GM19328 (cell line): ENCODE measurements around the gene TCF3.

ENCODE experiments used
- ATAC-seq: cut with Tn5 transposase; IDR thresholded peaks from one replicate; pipeline ENCODE4 v1.9.1; 2021; ENCODE audit warnings: mild to moderate bottlenecking, moderate library complexity; ENCODE audit not compliant: unreplicated experiment

The TCF3 gene

DNA sequence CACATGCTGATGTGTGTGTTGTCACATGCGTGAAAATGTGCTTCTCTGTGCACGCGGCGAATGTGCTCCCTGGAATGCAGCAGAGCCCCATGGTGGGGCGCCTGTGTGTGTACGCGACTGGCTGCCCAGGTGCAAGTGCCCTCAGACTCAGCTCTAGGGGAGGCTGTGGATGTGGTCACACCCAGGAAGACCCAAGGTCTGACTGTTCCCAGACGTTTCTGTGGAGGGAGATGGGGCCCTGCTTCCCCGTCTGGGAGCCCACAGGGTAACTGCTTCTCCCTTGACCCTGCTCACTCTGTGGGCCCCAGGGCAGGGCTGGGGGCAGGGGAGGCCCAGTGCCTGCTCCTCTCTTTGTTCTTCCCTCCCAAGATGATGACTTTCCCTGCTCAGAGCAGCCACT is 39.3 kb downstream of the TCF3 start:
- ATAC-seq, result no peak

DNA sequence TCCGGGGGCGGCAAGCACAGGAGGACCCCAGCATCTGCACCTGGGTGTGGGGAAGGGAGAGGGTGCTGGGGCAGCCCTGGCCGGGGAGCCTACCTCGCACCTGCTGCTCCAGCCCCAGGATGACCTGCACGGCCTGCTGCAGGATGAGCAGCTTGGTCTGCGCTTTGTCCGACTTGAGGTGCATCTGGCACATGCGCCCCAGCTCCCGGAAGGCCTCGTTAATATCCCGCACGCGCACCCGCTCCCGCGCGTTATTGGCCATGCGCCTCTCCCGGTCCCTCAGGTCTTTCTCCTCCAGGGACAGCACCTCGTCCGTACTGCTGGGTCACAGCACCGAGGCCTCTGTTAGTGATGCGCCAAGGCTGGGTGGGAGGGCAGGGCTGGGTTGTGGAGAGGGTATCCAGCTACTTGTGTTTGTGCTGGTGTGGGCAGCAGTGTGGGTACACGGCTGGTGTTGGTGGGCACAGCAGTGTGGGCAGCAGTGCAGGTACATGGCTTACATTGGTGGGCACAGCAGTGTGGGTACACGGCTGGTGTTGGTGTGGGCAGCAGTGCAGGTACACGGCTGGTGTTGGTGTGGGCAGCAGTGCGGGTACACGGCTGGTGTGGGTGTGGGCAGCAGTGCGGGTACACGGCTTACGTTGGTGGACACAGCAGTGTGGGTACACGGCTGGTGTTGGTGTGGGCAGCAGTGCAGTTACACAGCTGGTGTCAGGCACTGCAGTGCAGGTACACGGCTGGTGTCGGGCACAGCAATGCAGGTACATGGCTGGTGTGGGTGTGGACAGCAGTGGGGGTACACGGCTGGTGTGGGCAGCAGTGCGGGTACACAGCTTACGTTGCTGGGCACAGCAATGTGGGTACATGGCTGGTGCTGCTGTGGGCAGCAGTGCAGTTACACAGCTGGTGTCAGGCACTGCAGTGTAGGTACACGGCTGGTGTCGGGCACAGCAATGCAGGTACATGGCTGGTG is 40.0 kb downstream of the TCF3 start:
- no peak for ATAC-seq

DNA sequence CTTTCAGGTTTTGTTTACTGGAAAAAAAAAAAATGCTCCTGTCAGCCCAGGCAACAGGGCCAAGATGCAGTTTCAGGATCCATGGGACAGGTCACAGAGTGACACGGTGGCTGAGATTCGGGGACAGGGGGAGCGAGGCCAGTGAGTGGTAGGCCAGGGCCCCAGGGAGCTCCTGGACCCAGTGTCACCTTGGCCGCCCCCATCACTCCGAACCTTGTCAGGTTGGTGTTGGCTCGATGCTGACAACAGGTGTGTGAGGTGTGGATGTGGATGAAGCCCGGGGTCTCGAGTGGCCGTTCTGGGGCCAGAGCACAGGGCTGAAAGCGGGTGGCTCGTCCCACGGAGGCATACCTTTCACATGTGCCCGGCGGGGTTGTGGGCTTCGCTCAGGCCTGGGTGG is 41.1 kb downstream of the TCF3 start:
- no peak for ATAC-seq

DNA sequence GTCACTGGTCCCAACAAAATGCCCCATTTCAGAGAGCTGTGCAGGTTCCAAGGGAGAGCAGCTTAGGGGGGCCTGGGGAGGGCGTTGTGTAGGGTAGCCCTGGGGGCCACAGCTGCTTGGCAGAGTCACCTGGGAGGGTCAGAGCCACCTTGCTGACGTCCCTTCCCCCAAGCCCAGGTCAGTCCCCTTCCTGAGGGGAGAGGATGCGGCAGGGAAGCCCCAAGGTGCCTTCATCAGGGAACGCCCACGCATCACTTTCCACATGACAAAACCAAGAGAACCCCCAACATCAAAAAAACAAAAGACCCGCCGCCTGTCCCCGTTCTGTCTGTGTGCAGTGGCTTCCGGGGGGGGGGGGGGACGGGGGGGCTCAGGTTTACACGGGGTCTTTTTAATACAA is 41.8 kb downstream of the TCF3 start:
- no peak for ATAC-seq

- no peak for ATAC-seq
These were observed 42.5 kb downstream of the TCF3 start for GRCh38 chr19:1609680-1610474.

DNA sequence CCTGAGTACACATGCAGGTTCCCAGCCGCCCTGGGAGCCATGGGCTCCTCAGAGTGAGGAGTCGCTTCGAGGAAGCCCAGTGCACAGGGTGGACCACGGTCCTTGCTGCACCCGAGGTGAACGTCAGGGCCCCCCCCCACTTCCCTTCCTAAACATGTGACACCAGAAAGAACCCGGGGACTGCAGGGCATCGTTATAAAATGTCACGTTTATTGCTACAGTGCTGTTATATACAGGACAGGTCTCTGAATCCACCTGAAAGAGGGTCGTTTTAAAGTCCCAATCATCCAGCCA is 43.4 kb downstream of the TCF3 start:
- no peak for ATAC-seq

GRCh38 chr19:1608359-1609102 is 43.9 kb downstream of the TCF3 start:
- ATAC-seq, result no peak

DNA sequence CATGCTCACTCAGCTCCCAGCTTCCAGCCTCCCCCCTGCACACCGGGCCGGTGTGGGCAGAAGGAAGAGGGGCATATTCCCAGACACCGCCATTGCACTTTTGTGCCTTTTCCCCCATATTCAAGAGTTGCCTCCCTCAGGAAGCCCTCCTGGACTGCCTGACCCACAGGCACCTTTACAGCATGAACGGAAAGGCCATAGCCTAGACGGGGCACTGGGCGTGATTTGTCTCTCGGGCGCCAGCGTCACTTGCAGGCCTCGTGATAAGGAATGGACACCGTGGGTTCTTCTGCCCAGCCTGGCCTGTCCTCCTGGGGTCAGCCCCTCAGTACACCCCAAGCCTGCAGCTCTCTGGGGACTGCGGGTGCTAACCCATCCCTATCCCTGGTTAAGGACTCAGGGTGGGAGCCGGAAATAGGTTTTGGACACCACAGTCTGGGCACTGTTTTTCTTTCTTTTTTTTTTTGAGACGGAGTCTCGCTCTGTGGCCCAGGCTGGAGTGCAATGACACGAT is 46.2 kb downstream of the TCF3 start:
- no peak for ATAC-seq

GRCh38 chr19:1605236-1606137 is 46.9 kb downstream of the TCF3 start, which contains the start of gene UQCR11:
Gene UQCR11 (minus strand): TSS chr19:1605462. CDS start chr19:1605409, 53 bp downstream.
- peak; percentile 71 for ATAC-seq

- no peak for ATAC-seq
These were observed 50.2 kb downstream of the TCF3 start for GRCh38 chr19:1602091-1602707.

GRCh38 chr19:1601613-1602064 is 50.8 kb downstream of the TCF3 start:
- no peak for ATAC-seq

- ATAC-seq, result no peak
These were observed 53.0 kb downstream of the TCF3 start for GRCh38 chr19:1599460-1599846.

GRCh38 chr19:1598777-1599459 is 53.5 kb downstream of the TCF3 start:
- ATAC-seq, result no peak

DNA sequence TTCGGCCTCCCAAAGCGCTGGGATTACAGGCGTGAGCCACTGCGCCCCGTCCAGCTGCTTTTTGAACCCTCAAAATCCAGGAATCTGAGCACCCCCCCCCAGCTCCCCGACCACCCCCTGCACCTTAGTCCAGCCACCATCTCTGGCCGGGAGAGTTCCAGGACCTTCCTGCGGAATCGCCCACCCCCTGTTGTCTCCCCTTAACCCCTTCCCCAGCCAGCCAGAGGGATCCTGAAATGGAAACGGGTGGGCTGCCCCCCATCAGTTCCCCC is 59.0 kb downstream of the TCF3 start:
- ATAC-seq, result no peak

DNA sequence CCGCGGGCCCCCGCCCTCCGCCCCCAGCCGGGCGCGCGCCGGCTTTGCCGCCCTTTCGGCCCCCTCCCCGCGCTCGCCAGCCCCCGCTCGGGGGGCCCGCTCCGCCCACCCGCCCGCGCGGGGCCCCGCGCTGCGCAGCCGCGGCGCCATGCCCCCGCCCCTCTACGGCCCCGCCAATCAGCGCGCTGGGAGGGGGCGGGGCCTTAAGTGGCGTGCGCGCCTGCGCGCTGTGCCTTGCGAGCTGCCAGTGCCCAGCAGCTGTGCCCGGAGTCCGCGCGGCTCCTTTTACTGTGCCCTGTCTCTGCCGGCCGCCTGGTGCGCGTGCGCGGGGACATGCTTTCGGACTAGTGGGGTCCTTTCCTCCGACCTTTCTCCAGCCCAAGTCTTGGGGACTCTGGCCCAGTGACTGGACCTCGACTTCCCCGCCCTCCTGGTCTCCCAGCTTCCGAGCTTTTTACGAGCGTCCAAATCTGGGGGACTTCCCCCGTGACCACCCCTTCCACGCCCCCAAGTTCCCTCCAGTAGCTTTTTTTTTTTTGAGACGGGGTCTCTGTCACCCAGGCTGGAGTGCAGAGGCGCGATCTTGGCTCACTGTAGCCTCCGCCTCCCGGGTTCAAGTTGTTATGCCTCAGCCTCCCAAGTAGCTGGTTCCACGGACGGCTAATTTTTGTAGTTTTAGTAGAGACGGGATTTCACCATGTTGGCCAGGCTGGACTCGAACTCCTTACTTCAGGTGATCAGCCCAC is 59.5 kb downstream of the TCF3 start, which contains the start of gene MBD3:
Gene MBD3 (minus strand): TSS at position 111 of the 746 bp plus-strand sequence. CDS start 234 bp downstream, outside the sequence.
- peak; percentile 45 for ATAC-seq

DNA sequence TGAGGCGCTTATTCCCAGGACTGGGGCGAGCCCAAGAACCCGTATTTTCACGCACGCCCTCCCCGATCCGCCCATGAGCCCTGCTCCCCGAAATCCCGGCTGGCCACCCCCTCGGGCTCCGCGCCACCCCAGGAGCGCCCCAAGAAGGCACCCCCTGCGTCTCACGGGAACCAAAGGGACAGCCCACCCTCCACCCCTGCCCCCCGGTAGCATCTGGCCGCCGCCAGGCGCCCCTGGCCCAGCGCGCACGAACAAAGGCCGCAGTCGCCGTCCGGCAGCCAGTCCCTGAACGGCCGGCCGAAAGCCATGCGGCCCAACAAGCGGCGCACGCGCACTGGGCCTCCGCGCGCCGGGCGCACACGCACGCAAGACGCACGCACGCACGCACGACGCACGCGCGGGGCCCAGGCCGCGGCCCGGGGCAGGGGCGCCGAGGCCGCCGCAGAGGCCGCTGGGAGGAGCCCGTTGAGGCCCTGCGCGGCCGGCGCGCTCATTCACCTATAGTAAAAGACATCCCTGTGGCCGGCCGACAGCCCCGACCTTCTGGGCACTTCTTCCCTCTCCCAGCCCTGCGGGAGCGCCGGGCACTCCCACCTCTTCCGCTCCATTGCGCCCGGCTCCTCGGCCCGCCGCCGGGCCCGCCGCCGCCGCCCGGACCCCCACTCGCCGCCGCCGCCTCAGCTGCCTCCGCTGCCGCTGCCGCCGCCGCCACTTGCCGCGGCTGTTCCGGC is 60.2 kb downstream of the TCF3 start:
- peak; percentile 73 for ATAC-seq

DNA sequence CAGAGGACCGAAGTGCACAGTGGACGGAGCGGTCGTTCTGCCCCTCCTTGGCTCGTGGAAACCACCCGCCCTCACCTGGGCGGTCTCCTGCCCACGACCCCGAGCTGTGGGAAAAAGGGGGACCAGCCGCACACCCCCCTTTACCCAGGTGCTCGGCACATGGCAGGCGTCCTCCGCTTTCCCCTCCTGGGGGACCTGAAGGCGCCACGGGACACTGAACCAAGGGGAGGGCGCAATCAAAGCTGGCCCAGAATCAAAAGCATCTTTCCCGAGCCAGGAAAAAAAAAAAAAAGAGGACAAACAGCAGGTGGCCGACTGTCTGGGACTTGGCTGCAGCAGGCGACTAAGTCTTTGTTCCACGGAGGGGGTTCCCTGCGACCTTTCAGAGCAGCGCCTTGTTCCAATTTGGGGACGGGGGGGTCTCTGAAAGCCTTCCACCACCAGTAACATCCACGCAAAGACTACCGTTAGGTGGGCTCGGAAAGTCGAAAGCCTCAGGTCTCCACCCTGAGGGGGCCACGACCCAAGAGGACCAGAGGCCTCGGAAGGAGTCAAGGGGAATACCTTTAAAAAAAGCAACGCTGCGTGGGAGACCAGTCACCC is 60.9 kb downstream of the TCF3 start:
- ATAC-seq, result no peak
